MM.1S (cell line): ENCODE results near the gene DAAM1.

ENCODE experiments used
- DNase-seq: peaks from one replicate; pipeline ENCODE4 v3.0.0-alpha.2; 2015
- H2AFZ ChIP-seq: fragments of 300-600 bp; sonication (generic); 2 replicates; pipeline ENCODE4 v1.6.0; 2016; ENCODE audit warnings: antibody characterized with exemption, low read length
- H3F3A ChIP-seq: fragments of 300-600 bp; sonication (generic); 2 replicates; pipeline ENCODE4 v1.6.1; 2016; ENCODE audit warnings: mild to moderate bottlenecking, antibody characterized with exemption, low read length, moderate library complexity, mixed read lengths; ENCODE audit not compliant: insufficient read depth
- H3K27ac ChIP-seq: fragments of 300-600 bp; sonication (generic); 2 replicates; pipeline ENCODE4 v1.5.1; 2016; ENCODE audit warnings: mild to moderate bottlenecking, low read length
- H3K27me3 ChIP-seq: fragments of 300-600 bp; sonication (generic); replicated peaks from 2 replicates; pipeline ENCODE4 v1.6.0; 2016; ENCODE audit warnings: low read length; ENCODE audit not compliant: insufficient read depth
- H3K36me3 ChIP-seq: fragments of 300-600 bp; sonication (generic); replicated peaks from 2 replicates; pipeline ENCODE4 v1.6.1; 2016; ENCODE audit warnings: mild to moderate bottlenecking, low read length, mixed read lengths; ENCODE audit not compliant: insufficient read depth
- H3K4me1 ChIP-seq: fragments of 300-600 bp; sonication (generic); 2 replicates; pipeline ENCODE4 v1.6.1; 2016; ENCODE audit warnings: low read length, mixed read lengths
- H3K4me2 ChIP-seq: fragments of 300-600 bp; sonication (generic); 2 replicates; pipeline ENCODE4 v1.6.0; 2016; ENCODE audit warnings: low read depth, low read length
- H3K4me3 ChIP-seq: fragments of 300-600 bp; sonication (generic); 2 replicates; pipeline ENCODE4 v1.5.1; 2016; ENCODE audit warnings: low read length, mixed read lengths
- H3K79me2 ChIP-seq: fragments of 300-600 bp; sonication (generic); 2 replicates; pipeline ENCODE4 v1.6.1; 2016; ENCODE audit warnings: mixed run types, low read length, mixed read lengths
- H3K9ac ChIP-seq: fragments of 300-600 bp; sonication (generic); 2 replicates; pipeline ENCODE4 v1.6.1; 2016; ENCODE audit warnings: low read length, mixed read lengths
- H3K9me2 ChIP-seq: fragments of 300-600 bp; sonication (generic); replicated peaks from 2 replicates; pipeline ENCODE4 v1.6.1; 2016; ENCODE audit warnings: mild to moderate bottlenecking, low read length, mixed read lengths; ENCODE audit not compliant: insufficient read depth
- H3K9me3 ChIP-seq: fragments of 300-600 bp; sonication (generic); replicated peaks from 2 replicates; pipeline ENCODE4 v1.6.1; 2016; ENCODE audit warnings: mild to moderate bottlenecking, low read length, mixed read lengths; ENCODE audit not compliant: insufficient read depth
- H4K20me1 ChIP-seq: fragments of 300-600 bp; sonication (generic); 2 replicates; pipeline ENCODE4 v1.6.1; 2016; ENCODE audit warnings: mild to moderate bottlenecking, low read length, moderate library complexity, mixed read lengths; ENCODE audit not compliant: insufficient read depth
- CTCF ChIP-seq: fragments of 300-600 bp; sonication (generic); IDR thresholded peaks from 2 replicates; pipeline ENCODE4 v1.5.1; 2016; ENCODE audit warnings: antibody characterized with exemption, low read length, mixed read lengths
- EZH2 ChIP-seq: fragments of 300-600 bp; sonication (generic); optimal IDR thresholded peaks from 2 replicates; pipeline ENCODE3; 2017; ENCODE audit warnings: low read depth, mild to moderate bottlenecking, antibody characterized with exemption, low read length, mixed read lengths
- EZH2phosphoT487 ChIP-seq: fragments of 300-600 bp; sonication (generic); IDR thresholded peaks from 2 replicates; pipeline ENCODE4 v1.6.1; 2018; ENCODE audit warnings: antibody characterized with exemption, low read length

The DAAM1 gene

GRCh38 chr14:59370158-59370742 is 181.8 kb downstream of the DAAM1 start:
- no peaks in the 10 kb centered on the region for H3K79me2 ChIP-seq
- H2AFZ ChIP-seq: no peak overlapping the region
- no peaks in the 10 kb centered on the region for H3K9me2 ChIP-seq
- no peak overlapping the region for H3K4me2 ChIP-seq
- no peaks in the 10 kb centered on the region for H3K36me3 ChIP-seq
- no peak for DNase-seq
- no peak overlapping the region for H3K27ac ChIP-seq
- no peak overlapping the region for H3K9ac ChIP-seq
- H3K4me1 ChIP-seq: no peaks in the 10 kb centered on the region
- no peaks in the 10 kb centered on the region for H3K27me3 ChIP-seq
- no peak for TF ChIP-seq EZH2
- no peak for TF ChIP-seq CTCF
- no peak for TF ChIP-seq EZH2phosphoT487
- no peak overlapping the region for H3K4me3 ChIP-seq
- H4K20me1 ChIP-seq: no peaks in the 10 kb centered on the region
- H3K9me3 ChIP-seq: no peaks in the 10 kb centered on the region
- no peaks in the 10 kb centered on the region for H3F3A ChIP-seq

GRCh38 chr14:59371771-59372170 is 183.3 kb downstream of the DAAM1 start:
- Histone ChIP-seq H3K9ac (no peak overlapping the region), H3K4me3 (no peak overlapping the region), H3K27ac (no peak overlapping the region), H3K27me3 (no peaks in the 10 kb centered on the region), H2AFZ (no peak overlapping the region), H3K4me2 (no peak overlapping the region), H3K9me2 (no peaks in the 10 kb centered on the region), H3K9me3 (no peaks in the 10 kb centered on the region), H3F3A (no peaks in the 10 kb centered on the region), H3K36me3 (no peaks in the 10 kb centered on the region), H3K79me2 (no peaks in the 10 kb centered on the region), H3K4me1 (no peaks in the 10 kb centered on the region), H4K20me1 (no peaks in the 10 kb centered on the region)
- TF ChIP-seq EZH2 (no peak), EZH2phosphoT487 (no peak)
- no peak for DNase-seq

- no peak for DNase-seq
- no peaks in the 10 kb centered on the region for H3K36me3 ChIP-seq
- no peak overlapping the region for H3K4me2 ChIP-seq
- H3K4me1 ChIP-seq: no peaks in the 10 kb centered on the region
- H3K9ac ChIP-seq: no peak overlapping the region
- no peaks in the 10 kb centered on the region for H3K27me3 ChIP-seq
- no peaks in the 10 kb centered on the region for H4K20me1 ChIP-seq
- TF ChIP-seq CTCF (no peak), EZH2 (no peak), EZH2phosphoT487 (no peak)
- no peak overlapping the region for H3K4me3 ChIP-seq
- H3K79me2 ChIP-seq: no peaks in the 10 kb centered on the region
- no peak overlapping the region for H3K27ac ChIP-seq
- H3K9me2 ChIP-seq: no peaks in the 10 kb centered on the region
- H3F3A ChIP-seq: no peaks in the 10 kb centered on the region
- no peaks in the 10 kb centered on the region for H3K9me3 ChIP-seq
- no peak overlapping the region for H2AFZ ChIP-seq
These were observed 185.6 kb downstream of the DAAM1 start for GRCh38 chr14:59374048-59374447.

GRCh38 chr14:59376686-59377085 is 188.2 kb downstream of the DAAM1 start:
- no peak overlapping the region for H3K4me3 ChIP-seq
- H2AFZ ChIP-seq: no peak overlapping the region
- no peaks in the 10 kb centered on the region for H3K4me1 ChIP-seq

More at GRCh38 chr14:59376686-59377085, 188.2 kb downstream of the DAAM1 start:
- Histone ChIP-seq H4K20me1 (no peaks in the 10 kb centered on the region), H3K9me2 (no peaks in the 10 kb centered on the region), H3K27me3 (no peaks in the 10 kb centered on the region), H3K9me3 (no peaks in the 10 kb centered on the region), H3K36me3 (no peaks in the 10 kb centered on the region), H3K79me2 (no peaks in the 10 kb centered on the region), H3F3A (no peaks in the 10 kb centered on the region), H3K27ac (no peak overlapping the region), H3K4me2 (no peak overlapping the region), H3K9ac (no peak overlapping the region)
- no peak for DNase-seq
- TF ChIP-seq CTCF (no peak), EZH2 (no peak)
